Duodenal mucosa (tissue), 2 donors: ENCODE data around the gene AKR1B15.

ENCODE experiments used
- H3K27ac ChIP-seq: one replicate; pipeline ENCODE4 v1.7.0; 2013; ENCODE audit warnings: low read depth, low read length
- H3K27me3 ChIP-seq, 2 donors: one replicate each; pipeline ENCODE4 v1.7.0; 2013; ENCODE audit warnings: low read length in 2 of 2, control low read depth in 1 of 2; ENCODE audit not compliant: insufficient read depth in 2 of 2, control insufficient read depth in 1 of 2
- H3K36me3 ChIP-seq, 2 donors: one replicate each; pipeline ENCODE4 v1.7.0; 2013; ENCODE audit warnings: low read length in 2 of 2, control low read depth in 1 of 2; ENCODE audit not compliant: insufficient read depth in 2 of 2, control insufficient read depth in 1 of 2
- H3K4me1 ChIP-seq, 2 donors: one replicate each; pipeline ENCODE4 v1.7.0; 2013; ENCODE audit warnings: low read length in 2 of 2, control low read depth in 1 of 2; ENCODE audit not compliant: insufficient read depth in 2 of 2, control insufficient read depth in 1 of 2
- H3K4me3 ChIP-seq, 2 donors: one replicate each; pipeline ENCODE4 v1.7.0; 2013; ENCODE audit warnings: low read length in 2 of 2, low read depth in 1 of 2
- H3K9ac ChIP-seq, 2 donors: one replicate each; pipeline ENCODE4 v1.7.0; 2013; ENCODE audit warnings: low read length in 2 of 2, low read depth in 1 of 2
- H3K9me3 ChIP-seq, 2 donors: one replicate each; pipeline ENCODE4 v1.7.0; 2013; ENCODE audit warnings: low read length in 2 of 2, control low read depth in 1 of 2; ENCODE audit not compliant: control insufficient read depth in 1 of 2

AKR1B15 gene

GRCh38 chr7:134625550-134625949 is 76.6 kb downstream of the AKR1B15 start:
- Histone ChIP-seq H3K27ac (no peak overlapping the region), H3K9me3 (no peaks in the 10 kb centered on the region), H3K27me3 (peaks cover 0 to 6% of the 10 kb centered on the region in 2 donors)

GRCh38 chr7:134627109-134627774 is 78.3 kb downstream of the AKR1B15 start:
- Histone ChIP-seq H3K36me3 (no peaks in the 10 kb centered on the region), H3K4me3 (no peak overlapping the region), H3K9ac (no peak overlapping the region), H3K27me3 (peaks cover 0 to 6% of the 10 kb centered on the region in 2 donors), H3K4me1 (no peaks in the 10 kb centered on the region), H3K27ac (no peak overlapping the region), H3K9me3 (no peaks in the 10 kb centered on the region)

More at GRCh38 chr7:134625550-134625949, 76.6 kb downstream of the AKR1B15 start:
- Histone ChIP-seq H3K4me3 (no peak overlapping the region), H3K9ac (no peak overlapping the region), H3K36me3 (no peaks in the 10 kb centered on the region), H3K4me1 (no peaks in the 10 kb centered on the region)

GRCh38 chr7:134627775-134628153 is 78.9 kb downstream of the AKR1B15 start:
- Histone ChIP-seq H3K4me1 (no peaks in the 10 kb centered on the region), H3K4me3 (no peak overlapping the region), H3K27me3 (peaks cover 0 to 6% of the 10 kb centered on the region in 2 donors), H3K27ac (no peak overlapping the region), H3K9me3 (no peaks in the 10 kb centered on the region), H3K36me3 (no peaks in the 10 kb centered on the region), H3K9ac (no peak overlapping the region)

- Histone ChIP-seq H3K27ac (no peak overlapping the region), H3K36me3 (no peaks in the 10 kb centered on the region), H3K9me3 (no peaks in the 10 kb centered on the region), H3K9ac (no peak overlapping the region), H3K27me3 (peaks cover 0 to 6% of the 10 kb centered on the region in 2 donors), H3K4me3 (no peak overlapping the region), H3K4me1 (no peaks in the 10 kb centered on the region)
Observed at GRCh38 chr7:134629445-134629844, 80.5 kb downstream of the AKR1B15 start.
